CD4-positive, alpha-beta T cell treated with Interleukin-15 for 1 hour (primary cell): ENCODE results near the gene PROCR.
"Not testable (repeated sequence)": the region's sequence is repeated elsewhere in the genome, so short reads cannot be mapped to it uniquely, and the experiment has no call there.

Source experiments
- DNase-seq: peaks from one replicate; pipeline ENCODE4 v3.0.0-alpha.2; 2020

Gene PROCR

DNA sequence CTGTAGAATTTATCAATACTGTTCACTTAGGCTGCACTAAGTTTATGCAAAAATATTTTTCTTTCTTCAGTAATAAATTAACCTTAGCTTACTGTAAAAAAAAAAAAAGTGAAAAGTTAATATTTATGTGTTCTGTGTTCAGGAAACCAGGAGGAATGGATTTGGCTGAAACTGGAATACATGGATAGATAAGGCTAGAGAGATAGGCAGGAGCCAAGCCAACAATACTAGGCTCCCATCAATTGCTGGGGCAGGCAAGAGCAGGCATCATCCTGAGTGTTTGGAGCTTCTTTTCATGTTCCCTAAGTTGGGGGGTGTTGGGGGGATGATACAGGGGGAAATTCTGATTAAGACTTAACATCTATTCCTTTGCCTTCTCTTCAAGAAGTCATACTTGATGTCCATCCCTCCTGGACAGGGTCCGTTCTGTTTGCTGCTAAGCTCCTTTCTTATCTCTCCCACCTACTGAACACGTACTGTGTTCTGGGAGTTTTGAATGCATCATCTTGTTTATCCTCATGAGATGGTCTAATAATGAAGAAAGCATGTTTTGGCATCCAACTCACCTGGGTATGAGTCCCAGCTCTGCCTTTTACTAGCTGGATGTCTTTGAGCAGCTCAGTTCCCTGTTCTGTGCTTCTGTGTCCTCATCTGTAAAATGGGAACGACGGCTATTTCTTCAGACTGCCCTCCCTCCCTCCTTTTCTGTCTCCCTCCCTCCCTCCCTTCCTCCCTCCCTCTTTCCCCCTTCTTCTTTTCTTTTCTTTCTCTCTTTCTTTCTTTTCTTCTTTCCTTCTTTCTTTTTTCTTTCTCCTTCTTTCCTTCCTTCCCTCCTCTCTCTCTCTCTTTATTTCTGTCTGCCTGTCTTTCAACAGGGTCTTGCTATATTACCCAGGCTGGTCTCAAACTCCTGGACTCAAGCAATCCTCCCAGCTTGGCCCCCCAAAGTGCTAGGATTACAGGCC, 6.4 kb upstream of the PROCR start:
- no peak for DNase-seq

GRCh38 chr20:35166242-35166830, 5.5 kb upstream of the PROCR start:
- DNase-seq: no peak

DNA sequence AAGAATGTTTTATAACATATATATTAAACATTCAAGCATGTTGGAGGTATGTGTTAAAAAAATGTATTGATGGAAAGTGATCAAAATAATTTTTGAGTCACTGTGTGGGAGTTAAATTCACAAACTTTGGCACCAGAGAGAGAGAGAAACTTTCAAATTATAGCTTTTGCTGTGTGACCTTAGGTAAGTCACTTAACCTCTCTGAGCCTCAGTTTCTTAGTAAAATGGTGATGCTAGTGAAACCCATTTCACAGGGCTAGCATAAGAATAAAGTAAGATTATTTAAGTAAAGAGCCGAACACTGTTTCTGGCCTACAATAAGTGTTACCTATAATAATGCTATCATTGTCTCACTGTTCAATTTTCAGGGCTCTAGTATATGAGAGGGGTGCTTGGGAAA, 4.1 kb upstream of the PROCR start:
- DNase-seq: no peak

DNA sequence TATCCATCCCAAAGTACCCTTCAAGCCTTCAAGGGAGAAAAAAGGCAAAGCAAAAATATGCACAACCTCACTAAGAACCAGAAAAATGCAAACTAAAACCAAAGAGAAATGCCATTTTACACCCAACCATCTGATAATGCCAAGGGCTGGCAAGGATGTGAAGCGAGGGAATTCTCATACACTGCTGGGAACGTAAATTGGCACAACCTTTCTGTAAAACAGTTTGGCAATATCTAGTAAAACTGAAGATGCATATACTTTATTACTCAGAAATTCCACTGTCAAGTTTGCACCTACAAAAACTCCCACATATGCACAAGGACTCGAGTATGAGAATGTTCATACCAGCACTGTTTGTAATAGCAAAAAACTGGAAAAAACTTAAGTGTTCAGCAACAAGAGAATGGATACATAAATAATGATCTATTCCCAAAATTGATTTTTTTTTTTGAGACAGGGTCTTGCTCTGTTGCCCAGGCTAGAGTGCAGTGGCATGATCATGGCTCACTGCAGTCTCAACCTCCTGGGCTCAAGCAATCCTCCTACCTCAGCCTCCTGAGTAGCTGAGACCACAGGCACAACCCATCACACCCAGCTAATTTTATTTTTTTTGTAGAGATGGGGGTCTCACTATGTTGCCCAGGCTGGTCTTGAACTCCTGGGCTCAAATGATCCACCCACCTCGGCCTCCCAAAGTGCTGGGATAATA, 3.0 kb upstream of the PROCR start:
- DNase-seq: not testable (repeated sequence)

DNA sequence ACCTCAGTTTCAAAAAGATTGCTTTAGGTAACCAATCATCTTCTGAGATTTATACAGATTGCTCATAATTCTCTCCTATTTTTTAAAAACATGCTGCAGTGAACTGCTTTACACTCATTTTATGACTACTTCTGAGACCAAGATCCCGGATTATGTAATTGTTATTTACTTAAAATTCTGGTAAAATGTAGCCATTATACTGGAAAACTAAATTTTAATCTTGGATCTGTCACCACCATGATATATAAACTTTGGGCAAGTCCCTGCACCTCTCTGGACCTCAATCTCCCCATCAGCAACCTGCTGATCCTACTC, 477 bp upstream of the PROCR start:
- DNase-seq: no peak

DNA sequence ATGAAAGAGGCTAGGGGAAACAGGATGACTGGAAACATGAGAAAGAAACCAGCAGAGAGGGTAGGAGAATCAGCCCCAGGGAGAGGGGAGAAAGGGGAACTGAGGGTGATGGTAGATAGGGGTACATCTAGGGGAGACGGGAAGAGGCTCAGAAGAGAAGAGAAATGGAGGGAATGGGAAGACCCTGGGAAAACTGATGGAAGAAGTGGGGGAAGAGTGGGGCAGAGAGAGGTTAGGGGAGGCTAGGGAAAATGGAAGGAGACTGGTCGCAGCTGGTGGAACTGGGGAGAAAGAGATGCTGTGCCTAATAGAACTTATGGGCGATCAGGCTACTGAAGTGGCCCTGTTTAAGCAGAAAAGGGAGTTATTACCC, 548 bp downstream of the PROCR start:
- DNase-seq: no peak

DNA sequence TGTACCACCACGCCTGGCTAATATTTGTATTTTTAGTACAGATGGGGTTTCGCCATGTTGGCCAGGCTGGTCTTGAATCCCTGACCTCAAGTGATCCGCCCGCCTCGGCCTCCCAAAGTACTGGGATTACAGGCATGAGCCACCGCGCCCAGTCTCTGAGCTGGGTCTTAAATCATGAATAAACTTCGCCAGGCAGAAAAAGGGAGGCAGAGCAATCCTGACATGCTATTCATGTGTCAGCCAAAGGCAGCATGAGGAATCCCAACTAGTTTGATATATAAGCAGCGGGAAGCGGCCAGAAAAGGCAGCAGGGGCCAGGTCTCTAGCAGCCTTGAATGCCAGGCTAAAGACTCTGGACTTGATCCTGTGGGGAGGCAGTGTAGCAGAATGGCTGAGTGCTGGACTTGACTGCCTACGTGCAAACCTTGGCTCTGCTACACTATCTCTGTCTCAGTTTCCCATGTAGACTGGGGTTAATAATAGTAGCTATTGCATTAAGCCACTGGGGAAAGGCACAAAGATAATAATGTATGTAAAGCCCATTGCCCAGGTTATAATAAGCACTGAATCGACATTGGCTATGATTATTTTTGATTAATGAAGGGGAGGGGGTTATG, 1.8 kb downstream of the PROCR start:
- DNase-seq: no peak

- DNase-seq: no peak
Measured at GRCh38 chr20:35174458-35175216, 2.8 kb downstream of the PROCR start.

DNA sequence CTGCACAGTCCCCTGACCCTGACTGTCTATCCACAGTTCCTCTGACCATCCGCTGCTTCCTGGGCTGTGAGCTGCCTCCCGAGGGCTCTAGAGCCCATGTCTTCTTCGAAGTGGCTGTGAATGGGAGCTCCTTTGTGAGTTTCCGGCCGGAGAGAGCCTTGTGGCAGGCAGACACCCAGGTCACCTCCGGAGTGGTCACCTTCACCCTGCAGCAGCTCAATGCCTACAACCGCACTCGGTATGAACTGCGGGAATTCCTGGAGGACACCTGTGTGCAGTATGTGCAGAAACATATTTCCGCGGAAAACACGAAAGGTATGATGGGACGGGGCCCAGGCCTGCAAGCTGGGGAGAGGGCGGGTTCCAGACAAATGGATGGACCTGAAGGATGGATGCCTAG, 4.3 kb downstream of the PROCR start:
- DNase-seq: no peak

- DNase-seq: no peak
Measured at GRCh38 chr20:35179292-35180212, 7.7 kb downstream of the PROCR start.

GRCh38 chr20:35180266-35180665, 8.4 kb downstream of the PROCR start:
- no peak for DNase-seq

- DNase-seq: no peak
Measured at GRCh38 chr20:35181731-35182130, 9.9 kb downstream of the PROCR start.

GRCh38 chr20:35186691-35187289, 14.9 kb downstream of the PROCR start:
- DNase-seq: not testable (repeated sequence)

DNA sequence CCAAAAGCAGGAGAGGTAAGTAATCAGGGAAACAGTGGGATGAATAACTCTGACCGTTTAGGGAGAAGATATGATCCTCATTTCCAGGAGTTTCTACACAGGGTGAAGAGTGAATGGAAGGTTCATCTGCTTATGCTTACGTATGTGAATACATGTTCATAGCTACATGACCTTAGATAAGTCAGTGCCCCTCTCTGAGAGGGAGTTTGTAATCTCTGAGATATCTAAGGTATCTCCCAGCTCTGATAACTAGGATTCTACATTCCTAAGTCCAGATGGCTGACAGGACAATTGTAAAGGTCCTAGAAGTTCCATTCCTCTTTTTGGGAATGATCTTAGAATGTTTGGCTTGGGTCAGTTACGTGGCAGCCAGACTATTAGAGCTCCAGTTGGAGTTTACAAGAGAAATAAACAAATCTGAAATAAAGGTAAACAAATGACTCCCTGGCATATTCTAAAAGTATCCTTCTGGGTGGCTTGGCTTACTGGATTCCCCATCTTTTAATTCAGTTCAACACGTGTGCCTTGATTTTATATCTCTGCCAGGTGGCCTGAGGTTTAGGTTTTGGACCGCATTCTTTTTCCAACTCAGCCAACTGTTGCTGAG, 15.8 kb downstream of the PROCR start:
- DNase-seq: no peak

GRCh38 chr20:35189223-35189622, 17.4 kb downstream of the PROCR start:
- DNase-seq: not testable (repeated sequence)

DNA sequence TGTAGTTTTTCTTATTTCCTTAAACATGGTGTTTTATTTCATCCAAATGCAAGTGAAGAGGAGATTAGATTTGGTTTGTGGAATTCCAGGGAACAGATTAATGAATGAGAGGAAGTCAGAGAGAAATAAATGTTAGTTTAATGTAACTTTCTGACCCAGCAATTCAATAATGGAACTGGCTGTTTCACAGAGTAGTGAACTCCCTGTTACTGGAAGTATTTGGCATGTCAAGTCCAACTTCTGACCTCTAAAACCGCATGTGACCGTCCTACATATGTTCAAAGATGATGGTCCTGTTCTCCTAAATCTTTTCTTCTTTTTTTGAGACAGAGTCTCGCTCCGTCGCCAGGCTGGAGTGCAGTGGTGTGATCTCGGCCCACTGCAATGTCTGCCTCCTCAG, 18.7 kb downstream of the PROCR start:
- no peak for DNase-seq

DNA sequence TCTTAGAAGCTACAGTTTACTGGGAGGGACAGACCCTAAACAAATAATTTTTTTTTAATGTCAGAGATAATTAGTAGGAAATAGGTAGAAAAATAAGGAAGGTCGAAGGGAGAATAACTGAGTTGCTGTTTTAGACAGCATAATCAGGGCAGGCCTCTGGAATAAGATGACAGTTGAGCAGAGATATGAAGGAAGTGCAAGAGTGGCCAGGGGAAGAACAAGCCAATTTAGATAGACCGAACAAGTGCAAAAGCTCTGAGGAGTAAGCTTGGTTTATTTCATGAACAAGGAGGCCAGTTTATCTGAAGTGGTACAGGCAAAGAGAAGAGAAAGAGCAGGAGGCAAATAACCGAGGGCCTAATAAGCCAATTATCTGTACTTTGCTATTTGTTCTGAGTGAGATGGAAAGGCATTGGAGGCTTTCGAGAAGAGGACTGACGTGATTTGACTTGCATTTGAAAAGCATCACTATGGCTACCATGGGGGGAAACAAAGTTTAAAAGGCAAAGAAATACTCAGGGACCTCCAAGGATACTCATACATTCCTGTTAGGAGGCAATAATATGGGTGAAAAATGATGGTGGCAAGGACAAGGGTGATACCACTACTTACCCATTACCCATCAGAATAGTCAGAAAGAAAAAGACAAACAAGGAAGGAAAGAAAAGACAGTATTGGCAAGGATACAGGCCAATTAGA, 19.7 kb downstream of the PROCR start:
- DNase-seq: no peak

- DNase-seq: no peak
Measured at GRCh38 chr20:35192118-35192872, 20.4 kb downstream of the PROCR start.
